GM13977 (cell line): Measurements from ENCODE around the gene AFAP1.
"Not testable (repeated sequence)": the region's sequence is repeated elsewhere in the genome, so short reads cannot be mapped to it uniquely, and the experiment has no call there.

Source experiments
- DNase-seq: peaks from one replicate; pipeline ENCODE4 v3.0.0; 2012; ENCODE audit warnings: low spot score
- in situ Hi-C: fragments of 300-500 bp; cut with MboI; formaldehyde crosslinking; loops from one replicate; pipeline ENCODE4 v1.12.0; 2022; ENCODE audit warnings: low sequenced_read_pairs, low pct_unique_long_range_greater_than_20kb, mixed read lengths, inconsistent platforms; ENCODE audit not compliant: unreplicated experiment
- TF ChIP-seq, protein P1 (sequence below): IDR thresholded peaks from 2 replicates; pipeline ENCODE4 v1.5.1; 2012; ENCODE audit warnings: mild to moderate bottlenecking, control low read depth; ENCODE audit not compliant: insufficient read depth; ENCODE audit errors: extremely low read depth, missing control alignments

The AFAP1 gene

DNA sequence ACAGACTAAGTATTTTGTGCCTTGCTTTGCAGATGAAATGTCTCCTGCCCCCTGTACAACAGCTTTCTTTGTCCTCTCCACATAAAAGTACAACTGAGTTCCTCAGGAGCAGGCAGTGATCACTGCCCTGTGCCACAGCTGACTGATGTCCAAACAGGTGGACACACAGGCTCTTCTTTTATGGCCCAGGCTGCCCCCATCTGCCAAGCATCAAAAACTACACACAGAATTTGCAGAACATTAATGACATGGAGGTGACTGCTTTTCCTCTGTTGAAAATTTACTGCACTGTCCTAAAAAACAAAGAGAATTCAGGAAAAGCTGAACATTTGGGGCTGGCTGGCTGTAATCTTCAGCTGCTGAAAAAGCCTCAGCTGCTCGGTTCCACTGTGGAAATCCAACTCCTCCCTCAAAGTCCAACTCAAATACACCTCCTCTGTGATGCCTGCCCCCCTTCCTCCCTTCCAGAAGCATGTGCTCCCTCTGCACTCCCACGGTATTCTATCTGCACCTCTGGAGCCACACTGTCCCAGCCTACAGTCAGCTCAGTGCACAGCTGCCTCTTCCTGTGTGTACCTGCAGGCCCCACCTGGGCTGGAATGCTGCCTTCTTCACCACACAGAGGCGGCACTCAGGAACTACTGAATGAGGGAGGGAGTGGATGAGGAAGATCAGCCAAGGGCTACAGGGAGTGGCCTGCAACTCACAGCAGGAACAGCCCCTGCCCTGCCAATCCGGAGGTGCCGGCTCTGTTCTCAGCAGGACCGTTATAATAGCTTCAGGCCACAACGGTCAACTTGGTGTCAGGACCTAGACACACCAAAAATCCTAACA, 10.3 kb downstream of the AFAP1 start:
- DNase-seq: peak; percentile 38
- in situ Hi-C loops: no loop called here
- TF ChIP-seq, protein P1, sequence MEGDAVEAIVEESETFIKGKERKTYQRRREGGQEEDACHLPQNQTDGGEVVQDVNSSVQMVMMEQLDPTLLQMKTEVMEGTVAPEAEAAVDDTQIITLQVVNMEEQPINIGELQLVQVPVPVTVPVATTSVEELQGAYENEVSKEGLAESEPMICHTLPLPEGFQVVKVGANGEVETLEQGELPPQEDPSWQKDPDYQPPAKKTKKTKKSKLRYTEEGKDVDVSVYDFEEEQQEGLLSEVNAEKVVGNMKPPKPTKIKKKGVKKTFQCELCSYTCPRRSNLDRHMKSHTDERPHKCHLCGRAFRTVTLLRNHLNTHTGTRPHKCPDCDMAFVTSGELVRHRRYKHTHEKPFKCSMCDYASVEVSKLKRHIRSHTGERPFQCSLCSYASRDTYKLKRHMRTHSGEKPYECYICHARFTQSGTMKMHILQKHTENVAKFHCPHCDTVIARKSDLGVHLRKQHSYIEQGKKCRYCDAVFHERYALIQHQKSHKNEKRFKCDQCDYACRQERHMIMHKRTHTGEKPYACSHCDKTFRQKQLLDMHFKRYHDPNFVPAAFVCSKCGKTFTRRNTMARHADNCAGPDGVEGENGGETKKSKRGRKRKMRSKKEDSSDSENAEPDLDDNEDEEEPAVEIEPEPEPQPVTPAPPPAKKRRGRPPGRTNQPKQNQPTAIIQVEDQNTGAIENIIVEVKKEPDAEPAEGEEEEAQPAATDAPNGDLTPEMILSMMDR: peak; percentile 35

DNA sequence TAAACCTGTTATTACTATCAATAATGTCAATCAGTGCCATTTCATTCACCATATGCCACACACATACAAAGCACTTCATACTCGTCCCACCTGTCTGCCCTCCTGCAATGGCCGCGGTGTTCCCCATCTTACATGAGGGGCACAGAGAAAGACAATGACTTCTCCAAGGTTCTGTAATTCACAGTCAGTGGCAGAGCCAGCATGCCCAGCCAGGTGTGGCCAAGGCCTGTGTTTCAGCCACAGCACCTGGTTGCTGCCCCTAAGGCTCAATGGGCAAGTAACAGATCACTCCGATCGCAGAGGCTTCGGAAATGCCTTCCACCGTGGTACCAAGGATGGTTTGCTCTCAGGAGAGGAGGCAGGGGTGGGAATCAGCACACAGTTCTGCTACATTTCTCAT, 10.9 kb downstream of the AFAP1 start:
- in situ Hi-C loops: no loop called here

DNA sequence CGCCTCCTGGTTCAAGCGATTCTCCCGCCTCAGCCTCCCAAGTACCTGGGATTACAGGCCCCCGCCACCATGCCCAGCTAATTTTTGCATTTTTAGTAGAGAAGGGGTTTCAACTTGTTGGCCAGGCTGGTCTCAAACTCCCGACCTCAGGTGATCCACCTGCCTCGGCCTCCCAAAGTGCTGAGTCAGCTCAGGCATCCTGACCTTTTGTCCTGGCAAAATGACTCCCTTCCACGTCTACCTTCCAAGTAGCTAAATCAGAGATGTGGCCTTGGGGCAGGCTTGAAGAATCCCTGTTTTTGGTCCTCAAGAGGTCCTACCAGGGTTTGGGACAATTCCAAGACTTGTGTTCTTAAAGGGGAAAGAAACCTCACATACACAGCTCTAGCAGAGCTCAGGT, 12.8 kb downstream of the AFAP1 start:
- in situ Hi-C loops: no loop called here
- DNase-seq: no peak
- TF ChIP-seq, protein P1: no peak

More for the DNA sequence above, 10.9 kb downstream of the AFAP1 start:
- TF ChIP-seq, protein P1: no peak
- no peak for DNase-seq

DNA sequence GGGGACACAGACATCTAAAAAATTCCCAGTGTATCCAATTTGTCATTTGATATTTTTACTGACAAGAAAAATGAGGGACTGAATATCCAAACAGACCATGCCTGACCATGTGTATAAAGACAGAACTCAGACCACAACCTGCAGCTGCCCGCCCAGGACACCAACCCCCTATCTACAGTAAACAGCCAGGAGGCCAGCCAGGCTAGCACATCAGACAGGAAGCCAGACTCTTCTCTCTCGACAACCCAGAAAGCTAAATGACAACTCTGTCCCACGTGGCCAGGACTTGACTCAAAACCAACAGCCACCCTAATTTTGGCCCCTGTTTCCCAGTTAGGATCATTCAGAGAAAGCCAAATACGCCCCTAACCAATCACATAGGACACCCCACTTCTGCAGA, 15.1 kb downstream of the AFAP1 start:
- DNase-seq: no peak
- in situ Hi-C loops: no loop called here
- TF ChIP-seq, protein P1: no peak

DNA sequence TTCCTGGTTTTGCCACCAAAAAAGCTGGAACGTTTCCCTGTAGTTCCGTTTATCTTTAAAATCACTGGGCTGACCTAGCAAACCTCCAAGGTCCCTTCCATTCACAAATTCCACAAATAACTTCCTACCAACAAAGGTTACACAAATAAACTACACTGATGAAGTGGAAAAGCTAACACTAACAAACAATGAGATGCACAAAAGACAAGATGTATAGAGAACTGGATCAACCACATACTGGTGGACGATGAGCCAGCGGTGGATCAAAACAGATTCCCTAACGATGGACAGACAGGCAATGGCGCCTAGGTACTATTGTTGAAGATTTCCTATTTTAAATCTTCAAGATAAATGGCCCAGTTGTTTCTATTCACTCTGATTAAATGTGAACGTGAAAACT, 15.5 kb downstream of the AFAP1 start:
- DNase-seq: no peak
- TF ChIP-seq, protein P1: no peak
- in situ Hi-C loops: no loop called here

DNA sequence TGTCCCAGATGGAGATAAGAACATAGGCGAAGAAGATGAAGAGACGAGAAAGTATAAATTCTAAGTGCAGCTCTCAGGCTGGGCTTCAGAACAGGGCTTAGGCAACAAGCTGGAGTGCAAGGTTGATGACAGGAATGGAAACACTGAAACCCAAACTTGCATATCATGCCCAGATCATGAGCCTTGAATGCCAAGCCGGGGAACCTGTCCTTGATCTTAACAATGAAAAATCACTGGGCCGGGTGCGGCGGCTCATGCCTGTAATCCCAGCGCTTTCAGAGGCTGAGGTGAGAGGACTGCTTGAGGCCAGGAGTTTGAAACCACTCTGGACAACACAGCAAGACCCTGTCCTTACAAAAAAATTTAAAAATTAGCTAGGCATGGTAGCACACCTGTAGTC, 17.2 kb downstream of the AFAP1 start:
- TF ChIP-seq, protein P1: no peak
- DNase-seq: no peak
- in situ Hi-C loops: no loop called here

DNA sequence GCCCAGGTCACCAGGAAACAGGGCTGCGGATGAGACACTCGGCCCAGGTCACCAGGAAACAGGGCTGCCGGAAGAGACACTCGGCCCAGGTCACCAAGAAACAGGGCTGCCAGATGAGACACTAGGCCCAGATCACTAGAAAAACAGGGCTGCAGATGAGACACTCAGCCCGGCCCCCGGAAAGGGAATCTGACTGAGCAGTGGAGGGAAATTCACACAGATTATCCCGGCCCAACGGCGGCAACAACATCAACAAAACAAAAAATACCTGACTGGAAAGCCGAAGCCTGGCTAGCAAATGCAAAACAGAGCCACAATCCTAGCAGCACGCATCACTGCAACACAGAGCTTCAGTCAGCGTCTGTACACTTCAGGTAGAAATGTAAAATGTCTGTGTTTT, 20.7 kb downstream of the AFAP1 start:
- TF ChIP-seq, protein P1: no peak
- in situ Hi-C loops: no loop called here
- DNase-seq: no peak

DNA sequence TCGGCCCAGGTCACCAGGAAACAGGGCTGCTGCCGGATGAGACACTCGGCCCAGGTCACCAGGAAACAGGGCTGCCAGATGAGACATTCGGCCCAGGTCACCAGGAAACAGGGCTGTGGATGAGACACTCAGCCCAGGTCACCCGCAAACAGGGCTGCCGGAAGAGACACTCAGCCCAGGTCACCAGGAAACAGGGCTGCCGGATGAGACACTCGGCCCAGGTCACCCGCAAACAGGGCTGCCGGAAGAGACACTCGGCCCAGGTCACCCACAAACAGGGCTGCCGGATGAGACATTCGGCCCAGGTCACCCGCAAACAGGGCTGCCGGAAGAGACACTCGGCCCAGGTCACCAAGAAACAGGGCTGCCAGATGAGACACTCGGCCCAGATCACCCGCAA, 21.5 kb downstream of the AFAP1 start:
- DNase-seq, in situ Hi-C loops: not testable (repeated sequence)
